ENCODE results near the gene TUBA4A.
A peak's percentile ranks its signal among the peaks of the same experiment; 100 is the strongest.
"Not testable (repeated sequence)": the region's sequence is repeated elsewhere in the genome, so short reads cannot be mapped to it uniquely, and the experiment has no call there.

TUBA4A gene

GRCh38 chr2:219209236-219210195 is 44.2 kb downstream of the TUBA4A start:
- no peak for DNase-seq

GRCh38 chr2:219207884-219208740 is 45.6 kb downstream of the TUBA4A start:
- no peak for DNase-seq

GRCh38 chr2:219207134-219207883 is 46.4 kb downstream of the TUBA4A start:
- no peak for DNase-seq

- DNase-seq, result peak; percentile 74
Observed at GRCh38 chr2:219206328-219207133, 47.2 kb downstream of the TUBA4A start, which contains the start of gene ZFAND2B. Gene ZFAND2B, plus strand, starts transcription at chr2:219206782. Its CDS starts 206 bp downstream, at chr2:219206988.

- DNase-seq, result no peak
Observed at GRCh38 chr2:219205981-219206327, 47.8 kb downstream of the TUBA4A start.

- no peak for DNase-seq
Observed at GRCh38 chr2:219205165-219205538, 48.6 kb downstream of the TUBA4A start.

- DNase-seq, result no peak
Observed at GRCh38 chr2:219204425-219205164, 49.1 kb downstream of the TUBA4A start.

- DNase-seq, result not testable (repeated sequence)
Observed at GRCh38 chr2:219201331-219201730, 52.4 kb downstream of the TUBA4A start.

- not testable (repeated sequence) for DNase-seq
Observed at GRCh38 chr2:219200502-219201326, 53.0 kb downstream of the TUBA4A start.
